HepG2 (cell line): ENCODE data around the gene HECTD2.
"Not testable (repeated sequence)": the region's sequence is repeated elsewhere in the genome, so short reads cannot be mapped to it uniquely, and the experiment has no call there.

ENCODE experiments used
- POLR2AphosphoS5 ChIP-seq: IDR thresholded peaks from 2 replicates; pipeline ENCODE4 v1.6.1; 2012; ENCODE audit warnings: low read depth, low read length
- TF ChIP-seq, protein P1 (sequence below): sonication (generic); formaldehyde crosslinking; IDR thresholded peaks from 2 replicates; pipeline ENCODE4 v1.5.0; 2020; ENCODE audit warnings: mild to moderate bottlenecking, missing genetic modification reagents, moderate library complexity

DNA sequence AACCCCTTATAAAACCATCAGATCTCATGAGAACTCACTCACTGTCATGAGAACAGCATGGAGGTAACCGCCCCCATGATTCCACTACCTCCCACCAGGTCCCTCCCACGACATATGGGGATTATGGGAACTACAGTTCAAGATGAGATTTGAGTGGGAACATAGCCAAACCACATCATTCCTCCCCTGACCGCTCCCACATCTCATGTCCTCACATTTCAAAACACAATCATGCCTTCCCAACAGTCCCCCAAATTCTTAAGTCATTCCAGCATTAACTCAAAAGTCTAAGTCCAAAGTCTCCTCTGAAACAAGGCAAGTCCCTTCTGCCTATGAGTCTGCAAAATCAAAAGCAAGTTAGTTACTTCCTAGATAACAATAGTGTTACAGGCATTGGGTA, 150.7 kb downstream of the HECTD2 start:
- TF ChIP-seq, protein P1, sequence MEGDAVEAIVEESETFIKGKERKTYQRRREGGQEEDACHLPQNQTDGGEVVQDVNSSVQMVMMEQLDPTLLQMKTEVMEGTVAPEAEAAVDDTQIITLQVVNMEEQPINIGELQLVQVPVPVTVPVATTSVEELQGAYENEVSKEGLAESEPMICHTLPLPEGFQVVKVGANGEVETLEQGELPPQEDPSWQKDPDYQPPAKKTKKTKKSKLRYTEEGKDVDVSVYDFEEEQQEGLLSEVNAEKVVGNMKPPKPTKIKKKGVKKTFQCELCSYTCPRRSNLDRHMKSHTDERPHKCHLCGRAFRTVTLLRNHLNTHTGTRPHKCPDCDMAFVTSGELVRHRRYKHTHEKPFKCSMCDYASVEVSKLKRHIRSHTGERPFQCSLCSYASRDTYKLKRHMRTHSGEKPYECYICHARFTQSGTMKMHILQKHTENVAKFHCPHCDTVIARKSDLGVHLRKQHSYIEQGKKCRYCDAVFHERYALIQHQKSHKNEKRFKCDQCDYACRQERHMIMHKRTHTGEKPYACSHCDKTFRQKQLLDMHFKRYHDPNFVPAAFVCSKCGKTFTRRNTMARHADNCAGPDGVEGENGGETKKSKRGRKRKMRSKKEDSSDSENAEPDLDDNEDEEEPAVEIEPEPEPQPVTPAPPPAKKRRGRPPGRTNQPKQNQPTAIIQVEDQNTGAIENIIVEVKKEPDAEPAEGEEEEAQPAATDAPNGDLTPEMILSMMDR (CRISPR knock-in tag), result not testable (repeated sequence)
- TF ChIP-seq POLR2AphosphoS5, result not testable (repeated sequence)
